Umbilical cord (tissue), 2 donors: Measurements from ENCODE around the gene TNNI2. TPM values are rescaled to one million over a fixed set of nuclear protein-coding genes. Genes with fewer than 3 reads are reported as not detected.

ENCODE experiments used
- DNase-seq: peaks from one replicate; pipeline ENCODE4 v3.0.0-alpha.2; 2015; ENCODE audit warnings: low spot score
- total RNA-seq: library from RNA; depleted of rRNA; stranded (reverse); fragments of >200 nt; gene quantifications from one replicate; pipeline ENCODE4 v1.2.3, GENCODE V29; 2014; ENCODE audit warnings: low replicate concordance; ENCODE audit not compliant: insufficient read depth

Gene TNNI2
- total RNA-seq, 1 donor from 2014 or later: not detected

DNA sequence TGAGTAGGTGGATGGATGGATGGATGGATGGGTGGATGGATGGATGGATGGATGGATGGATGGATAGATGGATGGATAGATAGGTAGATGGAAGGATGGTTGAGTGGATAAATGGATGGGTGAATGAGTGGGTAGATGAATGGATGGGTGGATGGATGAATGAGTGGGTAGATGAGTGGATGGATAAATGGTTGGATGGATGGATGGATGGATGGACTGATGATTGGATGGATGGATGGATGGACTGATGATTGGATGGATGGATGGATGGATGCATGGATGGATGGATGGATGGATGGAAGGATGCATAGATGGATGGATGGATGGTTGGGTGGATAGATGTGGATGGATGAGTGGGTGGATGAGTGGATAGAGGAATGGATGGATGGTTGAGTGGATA lies 17.2 kb upstream of the TNNI2 start:
- DNase-seq: no peak

DNA sequence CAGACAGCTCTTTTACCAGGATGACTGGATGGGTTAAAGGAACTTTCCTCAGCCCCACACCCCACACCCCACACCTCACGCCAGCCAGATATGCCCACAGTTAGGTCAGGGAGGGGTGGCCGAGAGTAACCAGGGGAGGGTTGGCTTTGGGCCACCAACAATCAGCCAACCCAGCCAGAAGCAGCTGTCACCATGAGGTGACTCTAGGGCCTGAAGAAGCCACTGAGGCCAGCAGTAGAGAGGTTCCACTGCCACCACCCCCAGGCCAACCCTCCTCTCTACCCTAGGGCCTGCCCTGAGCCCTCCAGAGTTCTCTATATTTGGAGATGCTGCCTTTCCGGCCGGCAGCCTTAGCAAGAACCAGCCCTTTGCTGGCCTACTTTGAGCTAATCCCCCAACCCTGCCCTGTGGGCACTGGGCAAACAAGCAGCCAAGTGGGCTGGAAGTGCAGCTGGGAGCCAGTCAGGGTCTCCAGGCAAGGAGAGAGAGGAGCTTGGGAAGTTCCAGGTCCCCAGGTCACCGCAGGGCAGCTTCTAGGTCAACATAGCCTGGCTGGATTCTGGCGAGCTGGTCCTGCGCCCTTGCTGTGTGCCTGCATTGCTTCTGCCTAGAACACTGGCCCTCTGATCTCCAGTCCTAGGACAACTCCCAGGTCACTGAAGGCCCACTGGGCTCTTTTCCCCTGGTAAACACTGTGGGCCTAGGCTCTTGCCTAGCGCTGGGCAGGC lies 16.0 kb upstream of the TNNI2 start:
- no peak for DNase-seq

DNA sequence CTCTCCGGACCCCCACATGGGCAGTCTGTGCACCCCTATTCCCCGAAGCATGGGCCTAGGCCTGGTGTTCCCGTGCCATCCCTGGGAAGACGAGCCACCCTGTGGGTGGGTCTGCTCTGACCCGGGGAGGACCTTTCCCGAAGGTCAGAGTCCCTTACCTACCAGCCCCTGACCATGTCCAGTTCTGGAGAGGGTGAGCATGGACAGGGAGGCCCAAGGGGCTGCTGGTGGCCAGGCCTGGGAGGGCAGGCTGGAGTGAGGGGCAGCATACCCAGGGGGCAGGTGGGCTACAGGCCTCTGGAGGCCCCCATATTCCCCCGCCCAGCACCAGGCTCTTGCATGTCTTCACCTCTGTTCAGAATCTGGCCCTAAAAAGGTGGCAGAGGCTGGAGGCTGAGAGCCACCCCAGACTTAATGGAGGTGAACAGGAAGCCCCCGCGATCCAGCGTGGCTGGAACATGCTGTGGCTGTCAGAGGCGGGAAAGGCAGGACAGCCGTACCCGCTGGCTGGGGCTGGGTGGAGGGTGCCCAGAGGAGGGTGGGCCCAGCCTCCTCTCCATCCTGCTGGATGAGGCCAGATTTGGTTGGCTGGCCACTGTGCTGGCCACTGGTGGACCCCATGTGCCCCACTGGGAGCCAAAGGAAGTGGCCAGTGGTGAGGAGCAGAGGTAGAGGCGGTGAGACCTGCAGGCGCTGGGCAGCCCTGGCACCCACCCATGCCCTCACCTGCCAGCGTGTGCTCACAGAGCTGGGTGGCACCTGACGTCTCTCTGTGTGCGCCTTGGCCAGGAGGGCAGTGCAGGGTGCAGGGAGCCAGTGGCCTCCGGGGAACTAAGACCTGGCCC lies 15.2 kb upstream of the TNNI2 start:
- DNase-seq: no peak

DNA sequence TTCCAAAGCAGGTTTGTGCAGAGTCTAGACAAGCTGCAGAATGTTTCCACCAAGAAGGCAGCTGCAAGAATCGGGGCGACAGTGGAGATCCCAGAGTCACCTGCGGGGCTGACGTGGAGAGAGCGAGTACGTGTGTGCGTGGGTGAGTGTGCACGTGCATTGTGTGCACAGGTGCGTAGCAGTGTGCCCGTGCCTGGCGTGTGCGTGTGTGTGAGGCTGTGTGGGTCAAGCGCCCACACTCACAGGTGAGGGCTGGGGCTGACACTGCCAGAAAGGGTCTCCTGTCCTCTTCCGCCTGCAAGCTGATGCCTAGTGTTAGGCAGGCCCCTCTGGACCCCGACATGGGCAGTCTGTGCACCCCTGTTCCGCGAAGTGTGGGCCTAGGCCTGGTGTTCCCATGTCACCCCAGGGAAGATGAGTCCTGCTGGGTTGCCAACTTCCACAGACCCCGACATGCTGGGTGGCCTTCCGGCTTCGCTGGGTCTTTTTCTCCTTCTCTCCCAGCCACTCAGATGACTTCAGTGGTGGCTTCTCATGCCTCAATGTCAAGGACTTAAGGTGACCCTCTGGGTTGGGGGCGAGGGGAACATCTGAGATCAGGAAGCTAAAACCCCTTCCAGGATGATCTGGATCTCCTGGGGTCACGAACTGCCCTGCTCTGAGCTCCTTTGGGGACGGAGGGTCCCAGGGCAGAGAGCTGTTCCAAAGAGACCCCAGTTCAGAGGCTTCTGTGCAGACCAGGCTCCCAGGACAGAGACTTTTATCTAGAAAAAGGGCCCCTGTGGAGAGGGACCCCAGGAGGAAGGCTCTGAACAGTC lies 14.4 kb upstream of the TNNI2 start:
- DNase-seq: no peak

DNA sequence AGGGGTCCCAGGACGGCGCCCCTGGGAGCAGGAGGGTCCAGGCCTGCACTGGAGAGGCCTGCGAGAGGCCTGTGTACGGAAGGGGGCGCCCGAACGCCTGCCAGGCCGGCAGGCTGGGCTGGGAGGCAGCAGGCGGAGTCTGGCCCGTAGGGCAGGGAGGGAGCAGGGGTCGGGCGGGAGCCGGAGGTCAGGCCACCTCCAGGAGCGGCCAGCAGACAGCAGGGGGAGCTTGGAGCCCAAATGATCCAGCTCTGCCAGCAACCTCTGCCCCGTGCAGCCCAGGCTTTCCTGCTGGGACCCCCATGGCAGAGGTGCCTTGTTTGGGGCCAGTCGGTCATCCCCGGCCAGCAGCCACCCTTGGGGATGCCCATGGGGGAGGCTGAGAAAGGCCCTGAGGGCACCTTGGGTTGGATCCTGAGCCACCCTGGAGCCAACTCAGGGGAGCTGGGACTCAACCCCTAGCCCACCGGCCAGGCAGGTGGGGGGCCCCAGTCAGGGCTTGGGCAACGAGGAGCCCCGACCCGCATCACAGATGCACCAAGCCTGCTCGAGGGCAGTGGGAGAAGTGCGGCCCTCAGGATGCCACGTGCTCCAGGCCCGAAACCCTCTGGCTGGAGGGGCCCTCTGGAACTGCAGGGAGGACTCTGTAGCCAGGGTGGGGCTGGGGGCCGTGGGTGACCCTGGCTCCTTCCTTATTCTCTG lies 13.6 kb upstream of the TNNI2 start:
- DNase-seq: peak; percentile 59

DNA sequence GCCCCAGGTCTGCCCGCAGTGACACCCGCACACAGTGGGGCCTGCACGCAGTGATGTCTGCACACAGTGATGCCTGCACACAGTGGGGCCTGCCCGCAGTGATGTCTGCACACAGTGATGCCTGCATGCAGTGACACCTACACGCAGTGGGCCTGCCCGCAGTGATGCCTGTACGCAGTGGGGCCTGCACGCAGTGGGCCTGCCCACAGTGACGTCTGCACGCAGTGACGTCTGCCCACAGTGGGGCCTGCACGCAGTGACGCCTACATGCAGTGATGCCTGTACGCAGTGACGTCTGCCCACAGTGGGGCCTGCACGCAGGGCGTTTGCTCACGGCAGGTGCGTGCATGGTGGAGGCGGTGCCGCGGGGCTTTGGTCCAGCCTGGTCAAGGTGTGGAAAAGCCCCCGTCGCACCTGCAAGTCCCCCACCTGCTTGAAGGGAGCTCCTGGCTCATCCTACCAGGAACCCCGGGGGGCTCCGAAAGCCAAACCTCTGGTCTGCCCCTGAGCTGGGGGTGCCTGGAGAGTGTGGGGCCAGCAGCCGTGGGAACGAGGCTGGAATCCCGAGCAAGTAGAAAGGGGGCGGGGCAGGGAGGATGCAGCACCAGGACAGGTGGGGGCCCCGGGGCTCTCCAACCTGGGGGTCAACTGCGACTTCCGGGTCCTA lies 12.9 kb upstream of the TNNI2 start:
- no peak for DNase-seq

DNA sequence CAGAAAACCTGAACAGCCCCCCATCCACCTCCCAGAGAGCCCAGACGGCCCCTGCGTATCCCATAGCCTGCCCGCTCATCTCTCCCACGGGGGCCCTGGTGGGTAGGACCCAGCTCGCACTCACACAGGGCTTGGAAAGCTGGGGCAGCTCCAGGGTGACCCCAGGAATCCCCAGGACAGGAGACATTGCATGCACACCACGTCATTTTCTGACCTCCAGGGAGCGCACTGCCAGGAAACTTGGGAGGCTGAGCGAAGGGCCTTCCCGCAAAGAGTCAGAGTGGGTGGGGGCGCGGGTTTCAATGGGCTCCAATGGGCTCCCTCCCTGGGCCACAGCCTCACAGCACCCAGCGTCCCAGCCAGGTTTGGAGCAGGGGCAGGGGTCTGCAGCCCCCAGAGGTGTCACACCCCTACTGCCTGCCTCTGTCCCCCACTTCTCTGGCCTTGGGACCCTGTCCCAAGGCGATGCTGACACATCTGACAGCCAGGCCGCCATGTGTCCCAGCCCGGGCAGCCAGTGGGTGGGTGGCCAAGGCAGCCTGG lies 12.2 kb upstream of the TNNI2 start:
- peak; percentile 57 for DNase-seq

DNA sequence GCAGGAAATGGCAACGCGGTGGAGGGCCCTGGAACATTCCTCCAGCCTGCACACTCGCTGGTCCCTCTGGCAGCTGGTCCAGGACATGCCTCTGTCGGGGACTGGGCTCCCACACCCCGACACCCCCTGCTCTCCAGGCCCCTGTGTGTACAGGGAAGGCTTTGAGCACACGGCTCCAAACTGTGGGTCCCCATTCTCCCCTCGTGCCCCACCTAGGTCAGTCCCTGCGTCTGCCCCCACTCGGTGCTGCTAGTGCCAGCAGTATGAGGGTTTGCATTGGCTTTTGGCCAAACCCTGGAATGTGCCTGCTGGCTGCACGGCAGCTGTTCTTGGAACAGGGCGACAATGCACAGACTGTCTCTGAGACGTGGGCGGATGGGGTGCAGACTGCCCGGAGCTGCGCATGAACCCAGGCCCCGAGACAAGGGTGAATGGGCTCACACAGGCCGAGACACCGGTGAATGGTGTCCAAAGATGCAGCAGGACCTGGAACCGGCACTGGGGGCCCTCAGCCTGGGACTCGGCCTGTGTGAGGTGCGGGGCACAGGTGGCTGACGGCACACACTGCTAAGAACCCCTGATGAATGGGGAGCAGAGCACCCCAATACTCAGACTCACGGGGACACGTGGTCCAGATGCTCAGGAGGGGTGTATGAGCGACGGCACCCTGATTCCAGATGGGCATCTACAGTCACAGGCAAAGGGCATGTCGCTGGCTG lies 11.5 kb upstream of the TNNI2 start:
- DNase-seq: peak; percentile 83

DNA sequence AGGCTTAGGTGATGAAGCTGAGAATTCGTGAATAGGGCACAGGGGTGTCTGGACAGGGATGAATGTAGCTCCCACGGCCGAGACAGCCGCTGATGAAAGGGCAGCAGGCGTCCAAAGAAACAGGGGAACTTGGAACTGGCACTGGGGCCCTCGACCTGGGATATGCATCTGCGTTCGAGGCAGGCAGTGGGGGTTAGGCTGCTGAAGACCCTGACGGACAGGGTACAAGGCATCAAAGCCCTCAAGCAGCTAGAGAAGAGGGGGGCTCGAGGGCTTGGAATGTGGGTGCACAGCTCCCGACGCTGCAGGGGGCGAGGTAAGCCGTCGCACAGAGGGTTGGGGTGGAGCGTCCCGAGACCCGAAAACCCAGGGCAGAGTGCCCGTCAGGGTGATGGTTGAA lies 10.8 kb upstream of the TNNI2 start:
- DNase-seq: no peak

DNA sequence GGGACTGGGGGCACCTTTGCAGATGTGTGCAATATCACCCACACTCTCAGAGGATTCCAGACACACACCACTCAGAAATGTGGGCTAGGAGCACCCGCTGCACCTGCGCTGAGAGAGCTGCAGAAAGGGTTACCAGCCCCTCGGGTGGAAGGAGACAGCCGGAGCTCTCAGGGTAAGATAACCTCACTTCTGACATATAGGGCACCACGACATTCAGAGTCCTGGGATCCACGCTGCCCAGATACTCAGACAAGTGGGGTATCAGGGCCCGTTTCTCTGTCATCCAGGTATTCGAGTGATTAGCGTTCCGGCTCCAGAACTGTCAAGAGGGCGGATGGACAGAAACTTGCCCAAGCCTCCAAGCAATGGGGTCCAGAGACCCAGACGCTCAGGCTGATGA lies 10.2 kb upstream of the TNNI2 start:
- DNase-seq: no peak

DNA sequence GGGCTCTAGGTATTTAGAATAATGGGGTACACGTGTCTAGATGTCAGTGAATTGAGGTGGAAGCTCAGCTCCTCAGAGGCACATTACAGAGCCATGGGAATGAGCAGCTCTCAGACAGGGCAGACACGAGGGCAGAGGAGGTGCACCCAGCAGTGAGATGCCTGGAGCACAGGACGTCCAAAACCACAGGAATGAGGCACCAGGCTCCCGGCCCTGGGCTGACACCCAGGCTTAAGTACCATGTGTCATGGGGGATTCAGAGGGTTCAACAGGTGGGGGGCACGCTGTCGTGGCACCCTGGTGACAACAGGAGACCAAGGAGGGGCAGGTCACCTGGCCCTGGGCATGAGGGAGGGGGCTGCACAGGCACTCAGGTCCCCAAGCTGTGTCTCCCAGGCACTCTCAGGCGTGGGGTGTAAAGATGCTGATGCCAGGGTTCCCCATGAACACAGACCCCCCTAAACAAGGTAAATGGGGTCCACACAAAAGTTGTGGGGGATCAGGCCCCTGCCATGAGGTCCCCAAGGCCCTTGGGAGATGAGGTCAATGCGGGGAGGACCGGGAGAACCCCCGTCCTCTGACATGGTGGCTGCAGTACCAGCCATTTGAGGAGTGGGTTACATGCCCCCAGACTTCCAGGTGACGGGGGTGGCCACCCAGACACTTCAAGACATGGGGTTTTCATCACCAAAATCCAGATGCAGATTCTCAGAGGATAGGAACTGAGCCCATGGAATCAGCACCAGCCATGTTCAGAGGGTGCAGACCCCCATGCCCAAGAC lies 9.6 kb upstream of the TNNI2 start:
- DNase-seq: no peak

DNA sequence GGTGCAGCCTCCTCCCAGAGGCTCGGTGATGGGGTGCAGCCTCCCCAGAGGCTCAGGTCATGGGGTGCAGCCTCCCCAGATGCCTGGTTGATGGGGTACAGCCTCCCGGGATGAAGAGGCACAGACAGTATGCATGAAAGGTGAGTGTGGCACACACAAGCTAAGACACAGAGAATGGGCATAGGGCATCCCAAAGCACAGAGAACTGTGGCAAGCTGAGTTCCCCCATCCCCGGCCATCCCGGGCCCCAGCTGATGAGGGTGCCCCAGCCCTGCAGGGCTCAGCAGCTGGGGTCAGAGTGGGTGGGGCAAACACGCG lies 8.8 kb upstream of the TNNI2 start:
- no peak for DNase-seq

DNA sequence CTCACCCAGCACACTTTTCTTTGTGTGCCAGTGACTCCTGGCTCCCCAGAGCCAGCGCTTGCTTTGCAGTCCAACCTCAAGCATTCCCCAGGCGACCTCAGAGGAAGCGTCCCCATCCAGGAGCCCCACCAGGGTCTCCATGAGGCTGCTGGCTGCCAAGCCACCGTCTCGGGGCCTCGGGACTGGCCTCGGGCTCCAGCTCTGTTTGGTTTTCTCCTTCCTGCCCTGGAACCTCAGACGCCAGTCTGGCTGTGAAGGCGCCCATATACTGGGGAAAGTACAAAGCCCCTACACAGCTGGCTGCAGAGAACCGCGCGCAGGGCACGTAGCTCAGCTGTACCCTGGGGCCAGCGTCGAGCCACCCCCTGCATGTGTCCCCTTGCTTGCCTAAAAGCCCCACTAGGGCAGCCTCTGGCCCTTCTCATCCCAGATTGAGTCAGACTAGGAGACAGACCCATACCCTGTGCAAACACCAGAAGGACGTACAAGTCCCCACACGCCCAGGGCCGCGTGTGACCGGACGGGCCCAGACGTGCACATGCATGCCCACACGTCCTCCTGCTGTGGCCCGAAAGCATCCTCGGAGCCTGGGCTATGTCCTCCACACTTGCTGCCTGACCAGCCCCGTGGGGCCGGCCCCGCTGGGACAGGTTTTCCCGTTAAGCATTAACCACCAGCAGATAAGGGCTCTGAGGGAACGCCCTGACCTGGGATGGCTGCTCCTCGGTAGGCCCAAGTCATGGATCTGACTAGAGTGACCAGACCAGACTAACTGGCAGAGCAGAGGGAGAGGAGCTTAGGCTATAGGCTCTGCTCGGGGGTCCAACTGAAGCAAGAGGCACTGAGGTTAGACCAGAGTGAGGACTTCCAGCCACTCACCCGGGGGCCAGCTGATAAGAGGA lies 8.2 kb upstream of the TNNI2 start:
- peak; percentile 83 for DNase-seq

DNA sequence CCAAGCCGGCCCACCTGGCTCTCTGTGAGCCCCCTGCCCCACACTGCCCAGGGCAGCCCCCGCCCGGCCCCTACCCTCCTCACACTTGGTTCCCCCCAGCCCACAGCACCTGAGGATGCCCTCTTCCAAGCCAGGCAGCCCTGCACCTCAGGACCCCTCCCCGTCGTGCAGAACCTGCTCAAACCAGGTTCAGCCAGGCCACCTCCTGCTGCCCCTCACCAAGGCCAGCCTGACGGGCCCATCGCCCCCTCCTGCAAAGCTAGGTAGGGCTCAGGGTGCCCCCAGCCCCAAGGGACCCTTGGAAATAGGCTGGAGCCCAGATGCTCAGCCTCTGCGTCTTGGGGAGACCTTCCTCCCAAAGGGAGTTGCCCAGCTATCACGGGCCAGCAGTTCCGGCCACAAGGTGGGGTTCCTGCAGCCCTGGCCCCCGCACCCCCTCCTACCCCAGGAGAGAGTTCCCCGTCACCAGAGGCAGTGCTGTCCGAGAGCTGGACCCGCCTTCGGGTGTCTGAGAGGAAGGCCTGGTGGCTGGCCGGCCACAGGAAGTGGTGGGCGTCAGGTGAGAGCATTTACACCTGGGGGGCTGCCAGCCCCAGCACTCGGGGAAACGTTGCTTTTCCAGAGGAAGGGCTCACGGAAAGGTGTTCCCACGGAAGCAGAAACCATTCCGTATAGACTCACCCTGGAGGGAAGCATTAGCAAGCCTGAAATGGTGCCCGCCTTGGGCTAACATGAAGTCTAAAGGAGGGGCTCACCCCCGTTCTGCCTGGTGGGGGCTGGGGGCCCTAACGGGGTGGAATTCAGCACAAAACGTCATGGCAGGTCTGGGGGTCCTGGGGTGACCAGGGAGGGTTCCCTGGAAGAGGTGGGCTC lies 7.2 kb upstream of the TNNI2 start:
- DNase-seq: no peak

DNA sequence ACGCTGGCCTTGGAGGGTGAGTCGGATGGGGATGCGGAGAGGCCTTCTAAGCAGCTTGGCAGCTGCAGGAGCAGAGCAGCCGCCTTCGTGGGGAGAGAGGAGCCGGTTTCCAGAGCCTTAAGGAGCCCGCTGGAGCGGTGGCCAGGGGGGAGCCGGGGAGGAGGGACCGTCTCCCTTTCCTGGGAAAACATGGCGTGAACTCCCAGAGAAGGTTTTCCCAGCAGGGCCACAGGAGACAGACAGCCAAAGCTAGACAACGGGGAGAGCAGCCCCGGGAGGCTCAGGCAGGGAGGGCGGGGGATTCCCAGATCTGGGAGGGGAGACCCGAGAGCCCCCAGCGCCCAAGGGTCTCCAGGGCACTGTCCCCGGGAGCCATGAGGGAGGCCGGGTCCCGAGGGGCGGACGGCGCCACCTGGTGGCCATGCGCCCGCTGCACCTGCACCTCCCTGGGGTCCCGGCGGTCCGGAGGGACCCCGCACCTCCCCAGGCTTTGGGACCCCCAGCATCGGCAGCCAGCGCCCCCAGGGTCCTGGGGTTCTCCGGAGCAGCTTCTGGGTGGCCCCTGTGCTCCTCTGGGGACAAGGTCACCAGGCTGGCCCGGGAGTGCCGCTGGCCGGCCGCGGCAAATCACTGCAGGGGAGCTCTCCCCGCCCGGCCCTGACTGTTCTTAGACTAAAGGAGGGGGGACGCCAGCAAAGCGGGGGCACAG lies 6.4 kb upstream of the TNNI2 start:
- DNase-seq: no peak

DNA sequence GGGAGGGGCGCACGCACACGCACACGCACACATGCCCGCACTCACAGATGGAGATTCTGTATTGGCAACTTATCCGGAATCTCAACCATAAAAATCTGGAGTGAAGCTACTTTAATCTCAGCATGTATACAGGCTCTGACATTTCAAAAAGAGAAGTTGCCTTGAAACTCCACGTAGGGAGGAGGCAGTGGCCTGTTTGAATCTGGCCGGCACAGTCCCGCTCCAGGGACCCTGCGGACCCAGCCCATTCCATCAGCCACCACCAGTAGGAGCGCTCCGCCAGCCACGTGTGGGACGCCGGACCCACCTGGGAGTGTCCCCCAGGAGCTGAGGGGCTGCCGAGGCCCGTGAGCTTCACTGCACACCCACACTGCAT lies 5.9 kb upstream of the TNNI2 start:
- DNase-seq: peak; percentile 63
